ENCODE data around the gene FAM72D. TPM values are rescaled to one million over a fixed set of nuclear protein-coding genes. Genes with fewer than 3 reads are reported as not detected.
A peak's percentile ranks its signal among the peaks of the same experiment; 100 is the strongest.
"Not testable (repeated sequence)": the region's sequence is repeated elsewhere in the genome, so short reads cannot be mapped to it uniquely, and the experiment has no call there.

FAM72D gene
- not detected for polyA plus RNA-seq (ENCODE audit: low read depth in 6 of 6)

DNA sequence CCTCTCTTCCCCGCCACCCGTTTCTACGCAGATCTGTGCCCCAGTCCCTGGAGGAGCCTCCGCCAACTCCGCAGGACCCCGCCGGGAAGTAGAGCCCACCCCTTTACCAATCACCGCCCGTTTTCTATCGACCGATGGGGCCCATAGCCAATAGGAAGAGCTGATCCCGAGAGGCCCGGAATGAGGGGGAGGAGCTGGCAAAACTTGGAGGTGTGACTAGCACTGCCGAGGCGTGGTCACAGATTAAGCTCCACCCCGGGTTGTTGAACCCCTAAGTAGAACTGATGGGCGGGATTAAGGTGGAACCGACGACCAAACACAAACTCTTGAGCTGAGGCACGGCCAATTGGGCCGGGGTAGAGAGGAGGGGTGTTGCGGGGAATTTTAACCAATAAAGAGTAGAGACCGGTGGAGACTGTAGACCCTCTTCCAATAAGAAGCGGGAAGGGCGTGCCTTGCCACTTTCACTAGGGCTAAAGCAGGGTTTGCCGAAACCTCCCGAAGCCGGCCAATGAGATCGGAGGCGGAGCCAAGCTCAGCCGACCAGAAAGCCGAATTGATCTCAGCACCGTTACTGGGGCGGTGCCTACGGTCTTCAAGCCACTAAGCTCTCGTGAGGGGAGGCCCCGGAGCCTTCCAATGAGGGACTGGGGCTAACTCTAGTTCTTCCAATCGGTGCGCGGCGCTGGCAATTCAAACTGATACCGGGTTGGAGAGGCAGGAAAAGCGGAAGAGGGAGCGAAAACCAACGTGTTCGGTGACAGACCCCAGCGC is at the start of gene FAM72D, which contains the start of gene SRGAP2B:
TSS of gene FAM72D (plus strand) at position 691 of the 774 bp plus-strand sequence. CDS start 874 bp downstream, outside the sequence.
TSS of gene SRGAP2B (minus strand) at position 45 of the 774 bp plus-strand sequence. CDS start 2,427 bp downstream, outside the sequence.
- ATAC-seq (ENCODE audit: low read depth in 2 of 2): peak; percentile 76 to 79
- not testable (repeated sequence) for H3K4me1 Mint-ChIP-seq, H3K36me3 Mint-ChIP-seq, H3K27ac Mint-ChIP-seq, H3K9me3 Mint-ChIP-seq, DNase-seq, H3K27me3 Mint-ChIP-seq
- peak within 1 kb of the TSS in 5 of 8 donors; percentile 28 to 97 (median 95) for H3K4me3 Mint-ChIP-seq

DNA sequence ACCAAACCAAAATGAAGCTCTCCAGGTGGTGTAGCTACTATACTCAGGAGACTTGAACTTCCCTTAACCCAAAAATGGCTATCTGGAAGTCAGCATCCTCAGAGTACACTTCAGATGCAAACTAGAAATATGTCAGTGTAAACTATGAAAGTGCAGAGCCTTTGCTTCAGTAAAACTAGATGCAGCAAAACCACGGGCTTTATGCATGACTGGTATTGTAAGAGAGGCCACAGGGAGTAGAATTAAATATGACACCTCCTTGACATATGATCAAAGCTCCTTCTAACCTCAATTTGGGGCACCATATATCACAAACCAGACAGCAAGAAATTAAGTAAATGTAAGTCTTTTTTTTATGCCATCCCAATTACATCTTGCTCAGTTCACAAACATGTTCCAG is 48.2 kb upstream of the FAM72D start:
- not testable (repeated sequence) for H3K4me1 Mint-ChIP-seq, H3K4me3 Mint-ChIP-seq, H3K36me3 Mint-ChIP-seq, H3K27me3 Mint-ChIP-seq, DNase-seq, H3K9me3 Mint-ChIP-seq, H3K27ac Mint-ChIP-seq
- peak; percentile 88 to 94 for ATAC-seq (ENCODE audit: low read depth in 2 of 2)

DNA sequence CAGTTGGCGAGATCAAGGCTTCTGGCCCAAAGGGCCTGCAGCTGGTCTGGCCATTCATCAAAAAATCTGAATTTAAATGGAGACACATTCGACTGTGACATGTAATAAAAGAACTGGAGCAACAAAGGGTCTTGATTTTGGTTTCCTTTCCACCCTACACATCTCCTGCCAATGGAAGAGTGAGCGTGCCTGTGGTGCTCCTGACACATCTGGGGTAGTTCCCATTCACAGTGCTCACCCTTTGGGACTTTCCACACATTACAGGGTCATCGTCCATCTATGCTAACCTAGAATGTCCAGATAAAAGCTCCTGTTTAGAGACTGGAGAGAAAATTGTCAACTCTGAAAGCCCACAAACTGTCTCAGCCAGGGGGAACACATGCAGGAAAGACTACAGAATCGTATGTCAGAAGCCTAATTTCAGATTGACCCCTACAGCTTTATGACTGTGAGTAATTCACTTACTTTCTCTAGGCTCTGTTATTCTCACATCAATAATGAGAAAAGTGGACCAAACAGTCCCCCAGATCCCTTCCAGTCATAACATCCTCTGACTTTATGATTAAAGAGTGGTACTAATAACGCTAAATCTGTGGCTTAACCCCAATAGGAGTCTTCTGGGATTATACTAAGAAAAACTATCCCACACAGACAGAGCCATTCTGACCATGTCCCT is 47.5 kb upstream of the FAM72D start:
- not testable (repeated sequence) for H3K9me3 Mint-ChIP-seq; H3K27ac Mint-ChIP-seq; H3K36me3 Mint-ChIP-seq; H3K27me3 Mint-ChIP-seq; ATAC-seq (ENCODE audit: low read depth in 2 of 2); H3K4me3 Mint-ChIP-seq; DNase-seq; H3K4me1 Mint-ChIP-seq

- H3K27me3 Mint-ChIP-seq; H3K36me3 Mint-ChIP-seq; H3K4me3 Mint-ChIP-seq; H3K4me1 Mint-ChIP-seq; DNase-seq; ATAC-seq (ENCODE audit: low read depth in 2 of 2); H3K9me3 Mint-ChIP-seq; H3K27ac Mint-ChIP-seq: not testable (repeated sequence)
Observed at GRCh38 chr1:145052019-145052776, 43.6 kb upstream of the FAM72D start.

- H3K27me3 Mint-ChIP-seq; H3K9me3 Mint-ChIP-seq; H3K36me3 Mint-ChIP-seq; ATAC-seq (ENCODE audit: low read depth in 2 of 2); DNase-seq; H3K27ac Mint-ChIP-seq; H3K4me3 Mint-ChIP-seq; H3K4me1 Mint-ChIP-seq: not testable (repeated sequence)
Observed at GRCh38 chr1:145053428-145053827, 42.3 kb upstream of the FAM72D start.

GRCh38 chr1:145055217-145055760 is 40.5 kb upstream of the FAM72D start:
- not testable (repeated sequence) for DNase-seq, H3K27ac Mint-ChIP-seq, H3K27me3 Mint-ChIP-seq, H3K4me1 Mint-ChIP-seq, H3K36me3 Mint-ChIP-seq, H3K4me3 Mint-ChIP-seq, H3K9me3 Mint-ChIP-seq
- peak; percentile 89 to 90 for ATAC-seq (ENCODE audit: low read depth in 2 of 2)

GRCh38 chr1:145058184-145058583 is 37.6 kb upstream of the FAM72D start:
- not testable (repeated sequence) for H3K27ac Mint-ChIP-seq, H3K9me3 Mint-ChIP-seq, H3K4me3 Mint-ChIP-seq, H3K27me3 Mint-ChIP-seq, H3K4me1 Mint-ChIP-seq, H3K36me3 Mint-ChIP-seq
- DNase-seq: peak; percentile 21
- peak; percentile 71 to 72 for ATAC-seq (ENCODE audit: low read depth in 2 of 2)

DNA sequence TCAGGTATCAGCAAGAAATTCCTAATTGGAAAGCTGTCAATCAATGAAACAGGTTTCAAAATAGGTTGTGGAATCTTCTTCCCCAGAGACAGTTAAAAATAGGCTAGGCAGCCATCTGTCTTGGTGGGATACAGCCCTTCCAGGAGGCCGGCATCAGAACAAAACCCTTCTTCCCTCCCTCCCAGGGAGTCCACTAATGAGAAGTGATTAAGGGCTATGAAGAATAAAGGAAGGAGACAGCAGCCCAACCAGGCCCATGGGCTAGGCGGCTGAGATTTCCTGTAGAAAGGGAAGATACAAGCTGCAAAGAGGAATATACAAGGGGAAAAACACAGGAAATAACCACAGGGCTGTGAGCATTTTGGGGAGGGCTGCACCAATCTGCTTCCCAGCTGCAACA is 32.5 kb upstream of the FAM72D start:
- not testable (repeated sequence) for H3K4me3 Mint-ChIP-seq; H3K36me3 Mint-ChIP-seq; H3K27ac Mint-ChIP-seq; H3K4me1 Mint-ChIP-seq; ATAC-seq (ENCODE audit: low read depth in 2 of 2); H3K27me3 Mint-ChIP-seq; H3K9me3 Mint-ChIP-seq; DNase-seq

DNA sequence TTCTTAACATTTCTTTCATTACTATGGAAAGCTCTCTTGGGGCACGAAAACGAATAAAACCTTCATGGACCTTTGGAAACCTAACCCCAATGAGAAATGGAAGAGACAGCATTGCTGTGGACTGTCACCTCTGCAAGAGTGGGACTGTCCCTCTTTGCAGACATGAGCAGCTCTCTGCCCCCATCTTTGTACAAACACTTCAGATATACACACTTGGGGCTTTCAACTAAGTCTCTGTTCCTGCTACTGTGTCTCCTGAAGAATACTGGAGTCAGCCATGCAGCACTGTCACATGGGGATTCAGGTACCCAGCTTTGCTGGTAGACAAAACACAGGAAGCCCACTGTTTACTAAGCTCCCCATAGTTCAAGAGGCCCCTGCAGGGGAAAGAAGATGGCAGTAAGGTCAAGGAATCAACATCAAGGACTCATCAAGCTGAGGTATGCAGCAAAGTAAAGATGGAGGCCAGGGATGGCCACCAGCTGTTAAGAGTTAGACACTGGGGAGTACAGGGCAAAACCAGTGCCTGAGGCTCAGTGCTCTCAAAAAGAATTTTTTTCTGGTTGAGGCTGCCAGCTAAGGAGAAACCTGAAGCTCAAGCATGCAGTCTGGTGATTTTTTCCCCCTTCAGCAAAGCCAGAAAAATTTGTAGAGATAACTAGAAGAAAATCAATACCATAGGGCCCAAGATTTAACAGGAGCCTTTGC is 31.7 kb upstream of the FAM72D start:
- H3K9me3 Mint-ChIP-seq, H3K36me3 Mint-ChIP-seq, H3K4me1 Mint-ChIP-seq, H3K27me3 Mint-ChIP-seq, H3K27ac Mint-ChIP-seq, DNase-seq, H3K4me3 Mint-ChIP-seq: not testable (repeated sequence)
- ATAC-seq (ENCODE audit: low read depth in 2 of 2): peak in 1 of 2 donors; percentile 20

- peak; percentile 97 to 98 for ATAC-seq (ENCODE audit: low read depth in 2 of 2)
- H3K36me3 Mint-ChIP-seq, H3K4me1 Mint-ChIP-seq, DNase-seq, H3K27me3 Mint-ChIP-seq, H3K4me3 Mint-ChIP-seq, H3K27ac Mint-ChIP-seq, H3K9me3 Mint-ChIP-seq: not testable (repeated sequence)
Observed at GRCh38 chr1:145065194-145065826, 30.5 kb upstream of the FAM72D start.

GRCh38 chr1:145066486-145066885 is 29.3 kb upstream of the FAM72D start:
- not testable (repeated sequence) for H3K4me1 Mint-ChIP-seq; DNase-seq; H3K36me3 Mint-ChIP-seq; ATAC-seq (ENCODE audit: low read depth in 2 of 2); H3K27me3 Mint-ChIP-seq; H3K4me3 Mint-ChIP-seq; H3K9me3 Mint-ChIP-seq; H3K27ac Mint-ChIP-seq

DNA sequence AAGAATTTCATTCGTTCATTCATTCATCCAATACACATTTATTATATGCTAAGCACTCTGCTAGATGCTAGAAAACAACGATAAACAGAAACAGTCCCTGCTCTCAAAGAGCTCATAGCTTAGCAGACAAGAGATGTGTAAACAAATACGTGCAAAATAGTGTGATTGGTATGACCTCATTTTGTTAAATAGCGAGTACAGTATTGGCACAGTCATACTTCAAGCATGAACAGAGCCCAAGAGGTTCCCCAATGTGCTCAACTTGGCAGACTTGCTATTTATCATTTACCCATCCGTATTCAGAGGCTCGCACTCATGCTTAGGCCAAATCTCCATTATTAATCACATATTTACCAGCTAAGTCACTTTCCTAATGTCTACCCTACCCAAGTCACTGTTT is 24.2 kb upstream of the FAM72D start:
- H3K27me3 Mint-ChIP-seq; H3K36me3 Mint-ChIP-seq; DNase-seq; H3K4me3 Mint-ChIP-seq; ATAC-seq (ENCODE audit: low read depth in 2 of 2); H3K27ac Mint-ChIP-seq; H3K4me1 Mint-ChIP-seq; H3K9me3 Mint-ChIP-seq: not testable (repeated sequence)
